Measurements from ENCODE around the gene ZNF878. TPM values are rescaled to one million over a fixed set of nuclear protein-coding genes. Genes with fewer than 3 reads are reported as not detected.

ZNF878 gene
- total and polyA plus RNA-seq, 2 of the 8 experiments (the other 6 are each of a cell fraction or from before 2014, with no cell fraction given), result 0.91 to 9.1 TPM

DNA sequence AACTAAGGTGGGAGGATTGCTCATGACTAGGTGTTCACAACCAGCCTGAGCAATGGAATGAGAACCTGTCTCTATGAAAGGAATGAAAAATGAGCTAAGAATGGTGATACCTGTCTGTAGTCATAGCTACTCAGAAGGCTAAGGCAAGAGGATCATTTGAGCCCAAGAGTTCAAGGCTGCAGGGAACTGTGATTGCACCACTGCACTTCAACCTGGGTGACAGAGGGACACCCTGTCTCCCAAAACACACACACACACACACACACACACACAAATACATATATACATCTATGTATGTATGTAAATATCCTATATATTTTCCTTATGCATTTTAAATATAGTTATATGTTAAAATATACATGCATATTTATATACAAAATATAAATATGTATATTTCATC lies 9.9 kb downstream of the ZNF878 start (continued):
- TF ChIP-seq SRF (IDR thresholded peaks at IDR 0.05; ENCODE audit: low read depth, low read length), result no peak

Data from H1 (cell line).